Neural cell (in vitro differentiated cells): ENCODE data around the gene ZNF561.

Source experiments
- EZH2 ChIP-seq: fragments of 200-600, 300-800 bp; shearing (Covaris generic), sonication (generic); IDR thresholded peaks from 2 replicates; pipeline ENCODE4 v1.6.1; 2014; ENCODE audit warnings: antibody characterized with exemption, low read length, borderline replicate concordance, mild to moderate bottlenecking; ENCODE audit not compliant: insufficient read depth, poor library complexity, severe bottlenecking
- POLR2AphosphoS5 ChIP-seq: IDR thresholded peaks from 2 replicates; pipeline ENCODE4 v1.6.1; 2012
- RAD21 ChIP-seq: fragments of 450-650 bp; conservative IDR thresholded peaks from 2 replicates; pipeline ENCODE4 v1.6.1; 2014; ENCODE audit warnings: antibody characterized with exemption, mild to moderate bottlenecking, moderate library complexity
- TF ChIP-seq, protein P1 (sequence below): fragments of 450-650 bp; IDR thresholded peaks from 2 replicates; pipeline ENCODE4 v1.5.1; 2014; ENCODE audit warnings: antibody characterized with exemption, mild to moderate bottlenecking, moderate library complexity; ENCODE audit not compliant: poor library complexity, severe bottlenecking
- TF ChIP-seq, protein P2 (sequence below): IDR thresholded peaks from 2 replicates; pipeline ENCODE4 v1.6.1; 2012; ENCODE audit warnings: borderline replicate concordance

DNA sequence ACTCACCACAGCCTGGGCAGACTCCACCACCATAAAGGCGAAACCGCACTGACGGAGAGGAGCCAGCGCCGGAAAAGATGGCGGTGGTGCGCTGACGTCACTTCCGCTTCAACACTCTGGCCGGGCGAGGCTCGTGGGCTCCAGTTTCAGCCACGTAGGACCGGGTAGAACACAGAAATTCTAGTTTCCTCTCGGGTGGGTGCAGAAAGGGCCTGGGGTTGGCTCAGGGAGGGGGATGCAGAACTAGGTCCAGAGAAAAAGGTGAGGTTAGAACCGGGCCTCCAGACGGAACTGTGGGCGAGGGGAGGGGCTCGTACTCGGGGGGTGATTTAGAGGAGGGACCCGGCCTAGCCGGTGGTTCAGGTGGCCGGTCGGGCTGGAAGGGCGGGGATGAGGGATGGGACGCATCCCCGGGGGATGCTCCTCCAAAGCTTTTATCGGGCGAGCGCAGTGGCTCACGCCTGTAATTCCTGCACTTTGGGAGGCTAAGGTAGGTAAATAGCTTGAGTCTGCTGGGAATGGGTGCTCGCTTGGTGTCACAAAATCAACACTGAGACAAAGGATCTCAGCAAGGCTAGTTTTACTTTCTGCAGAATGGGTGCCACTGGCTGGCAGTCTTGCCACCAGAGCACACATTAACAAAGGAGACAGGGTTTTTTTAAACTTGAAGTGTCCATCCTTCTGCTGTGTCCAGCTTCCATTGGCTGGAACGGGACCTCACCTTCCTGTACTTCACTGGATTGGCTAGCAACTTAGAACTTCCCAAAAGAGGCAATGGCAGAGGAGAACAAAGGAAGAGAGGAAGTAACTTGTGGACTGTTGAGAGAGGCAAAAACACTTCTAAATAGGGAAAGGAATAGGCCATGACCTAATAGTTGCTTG lies at the start of gene ZNF561:
- TF ChIP-seq, protein P1, sequence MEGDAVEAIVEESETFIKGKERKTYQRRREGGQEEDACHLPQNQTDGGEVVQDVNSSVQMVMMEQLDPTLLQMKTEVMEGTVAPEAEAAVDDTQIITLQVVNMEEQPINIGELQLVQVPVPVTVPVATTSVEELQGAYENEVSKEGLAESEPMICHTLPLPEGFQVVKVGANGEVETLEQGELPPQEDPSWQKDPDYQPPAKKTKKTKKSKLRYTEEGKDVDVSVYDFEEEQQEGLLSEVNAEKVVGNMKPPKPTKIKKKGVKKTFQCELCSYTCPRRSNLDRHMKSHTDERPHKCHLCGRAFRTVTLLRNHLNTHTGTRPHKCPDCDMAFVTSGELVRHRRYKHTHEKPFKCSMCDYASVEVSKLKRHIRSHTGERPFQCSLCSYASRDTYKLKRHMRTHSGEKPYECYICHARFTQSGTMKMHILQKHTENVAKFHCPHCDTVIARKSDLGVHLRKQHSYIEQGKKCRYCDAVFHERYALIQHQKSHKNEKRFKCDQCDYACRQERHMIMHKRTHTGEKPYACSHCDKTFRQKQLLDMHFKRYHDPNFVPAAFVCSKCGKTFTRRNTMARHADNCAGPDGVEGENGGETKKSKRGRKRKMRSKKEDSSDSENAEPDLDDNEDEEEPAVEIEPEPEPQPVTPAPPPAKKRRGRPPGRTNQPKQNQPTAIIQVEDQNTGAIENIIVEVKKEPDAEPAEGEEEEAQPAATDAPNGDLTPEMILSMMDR, result peak; percentile 11
- no peak for TF ChIP-seq RAD21
- TF ChIP-seq, protein P2, sequence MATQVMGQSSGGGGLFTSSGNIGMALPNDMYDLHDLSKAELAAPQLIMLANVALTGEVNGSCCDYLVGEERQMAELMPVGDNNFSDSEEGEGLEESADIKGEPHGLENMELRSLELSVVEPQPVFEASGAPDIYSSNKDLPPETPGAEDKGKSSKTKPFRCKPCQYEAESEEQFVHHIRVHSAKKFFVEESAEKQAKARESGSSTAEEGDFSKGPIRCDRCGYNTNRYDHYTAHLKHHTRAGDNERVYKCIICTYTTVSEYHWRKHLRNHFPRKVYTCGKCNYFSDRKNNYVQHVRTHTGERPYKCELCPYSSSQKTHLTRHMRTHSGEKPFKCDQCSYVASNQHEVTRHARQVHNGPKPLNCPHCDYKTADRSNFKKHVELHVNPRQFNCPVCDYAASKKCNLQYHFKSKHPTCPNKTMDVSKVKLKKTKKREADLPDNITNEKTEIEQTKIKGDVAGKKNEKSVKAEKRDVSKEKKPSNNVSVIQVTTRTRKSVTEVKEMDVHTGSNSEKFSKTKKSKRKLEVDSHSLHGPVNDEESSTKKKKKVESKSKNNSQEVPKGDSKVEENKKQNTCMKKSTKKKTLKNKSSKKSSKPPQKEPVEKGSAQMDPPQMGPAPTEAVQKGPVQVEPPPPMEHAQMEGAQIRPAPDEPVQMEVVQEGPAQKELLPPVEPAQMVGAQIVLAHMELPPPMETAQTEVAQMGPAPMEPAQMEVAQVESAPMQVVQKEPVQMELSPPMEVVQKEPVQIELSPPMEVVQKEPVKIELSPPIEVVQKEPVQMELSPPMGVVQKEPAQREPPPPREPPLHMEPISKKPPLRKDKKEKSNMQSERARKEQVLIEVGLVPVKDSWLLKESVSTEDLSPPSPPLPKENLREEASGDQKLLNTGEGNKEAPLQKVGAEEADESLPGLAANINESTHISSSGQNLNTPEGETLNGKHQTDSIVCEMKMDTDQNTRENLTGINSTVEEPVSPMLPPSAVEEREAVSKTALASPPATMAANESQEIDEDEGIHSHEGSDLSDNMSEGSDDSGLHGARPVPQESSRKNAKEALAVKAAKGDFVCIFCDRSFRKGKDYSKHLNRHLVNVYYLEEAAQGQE, result peak; percentile 64
- no peak for TF ChIP-seq EZH2
- peak; percentile 91 for TF ChIP-seq POLR2AphosphoS5
